Measurements from ENCODE around the gene FAM3A. TPM values are rescaled to one million over a fixed set of nuclear protein-coding genes. Genes with fewer than 3 reads are reported as not detected.

Gene FAM3A
- total RNA-seq, 1 experiment from 2014 or later = 25.0 TPM

GRCh38 chrX:154545673-154546274 lies 29.7 kb upstream of the FAM3A start:
- no peaks in the 10 kb centered on the region for H3K9me3 Mint-ChIP-seq
- H3K27me3 Mint-ChIP-seq (ENCODE audit: low read depth) = no peaks in the 10 kb centered on the region
- H3K27ac Mint-ChIP-seq = no peak overlapping the region; the same call in 1 of the 2 replicates
- no peak for DNase-seq (ENCODE audit: low spot score)
- H3K4me3 Mint-ChIP-seq = peak overlapping the region; percentile 76
- ChIA-PET POLR2A (no interaction called here), CTCF (no interaction called here)
- peaks cover 7% of the 10 kb centered on the region for H3K36me3 Mint-ChIP-seq
- TF ChIP-seq SMAD3 (CRISPR knock-in tag; IDR thresholded peaks at IDR 0.05; ENCODE audit: borderline replicate concordance) = no peak
- no peak for TF ChIP-seq NFE2L1 (CRISPR knock-in tag; IDR thresholded peaks at IDR 0.05)
- TF ChIP-seq NR1H2 (CRISPR knock-in tag; IDR thresholded peaks at IDR 0.05) = no peak
- ATAC-seq = no peak
- peaks cover 11% of the 10 kb centered on the region for H3K4me1 Mint-ChIP-seq

- DNase-seq (ENCODE audit: low spot score) (no peak), ATAC-seq (no peak)
- Mint-ChIP-seq H3K4me1 (peaks cover 6% of the 10 kb centered on the region), H3K4me3 (no peak overlapping the region), H3K27ac (no peak overlapping the region), H3K27me3 (ENCODE audit: low read depth) (no peaks in the 10 kb centered on the region), H3K9me3 (no peaks in the 10 kb centered on the region), H3K36me3 (peaks cover 10% of the 10 kb centered on the region)
- TF ChIP-seq GRHL2 (CRISPR knock-in tag; IDR thresholded peaks at IDR 0.05; ENCODE audit: insufficient replicate concordance, severe bottlenecking) (no peak), SMAD4 (CRISPR knock-in tag; IDR thresholded peaks at IDR 0.05) (no peak), IRF2 (CRISPR knock-in tag; IDR thresholded peaks at IDR 0.05; ENCODE audit: borderline replicate concordance, low read depth) (no peak), GABPB1 (CRISPR knock-in tag; IDR thresholded peaks at IDR 0.05) (no peak), ETV6 (CRISPR knock-in tag; IDR thresholded peaks at IDR 0.05) (no peak), SOX15 (CRISPR knock-in tag; IDR thresholded peaks at IDR 0.05) (no peak), CBFB (CRISPR knock-in tag; IDR thresholded peaks at IDR 0.05; ENCODE audit: low read depth) (no peak), FOXK1 (CRISPR knock-in tag; IDR thresholded peaks at IDR 0.05) (no peak), MLX (CRISPR knock-in tag; IDR thresholded peaks at IDR 0.05) (no peak), ATF1 (CRISPR knock-in tag; IDR thresholded peaks at IDR 0.05) (no peak), TEAD4 (CRISPR knock-in tag; IDR thresholded peaks at IDR 0.05) (no peak), CREM (CRISPR knock-in tag; IDR thresholded peaks at IDR 0.05) (no peak), NR2C2 (CRISPR knock-in tag; IDR thresholded peaks at IDR 0.05) (no peak), ZNF671 (CRISPR knock-in tag; IDR thresholded peaks at IDR 0.05) (no peak), NR1H2 (CRISPR knock-in tag; IDR thresholded peaks at IDR 0.05) (no peak), ZNF423 (CRISPR knock-in tag; IDR thresholded peaks at IDR 0.05) (no peak), ZNF138 (CRISPR knock-in tag; conservative IDR thresholded peaks at IDR 0.05) (no peak), SMAD3 (CRISPR knock-in tag; IDR thresholded peaks at IDR 0.05; ENCODE audit: borderline replicate concordance) (no peak), CTCF (IDR thresholded peaks at IDR 0.05) (no peak)
- POLR2A ChIA-PET = no interaction called here
- CTCF ChIA-PET = no interaction called here
These were observed 26.8 kb upstream of the FAM3A start for GRCh38 chrX:154542723-154543424.

GRCh38 chrX:154541896-154542722 lies 26.1 kb upstream of the FAM3A start:
- Mint-ChIP-seq H3K4me3 (no peak overlapping the region), H3K27ac (no peak overlapping the region), H3K27me3 (ENCODE audit: low read depth) (no peaks in the 10 kb centered on the region), H3K9me3 (no peaks in the 10 kb centered on the region), H3K36me3 (peaks cover 10% of the 10 kb centered on the region), H3K4me1 (peaks cover 6% of the 10 kb centered on the region; the same call in 1 of the 2 replicates)
- ATAC-seq (no peak), DNase-seq (ENCODE audit: low spot score) (no peak)
- CTCF ChIA-PET = no interaction called here
- POLR2A ChIA-PET = no interaction called here
- no peak for TF ChIP-seq ATF1 (CRISPR knock-in tag; IDR thresholded peaks at IDR 0.05)
- no peak for TF ChIP-seq TCF7 (CRISPR knock-in tag; IDR thresholded peaks at IDR 0.05; ENCODE audit: low read depth)
- no peak for TF ChIP-seq MXD4 (CRISPR knock-in tag; IDR thresholded peaks at IDR 0.05; ENCODE audit: borderline replicate concordance)
- TF ChIP-seq RELA (CRISPR knock-in tag; IDR thresholded peaks at IDR 0.05; ENCODE audit: borderline replicate concordance) = no peak
- no peak for TF ChIP-seq IRF1 (CRISPR knock-in tag; IDR thresholded peaks at IDR 0.05)
- TF ChIP-seq NFYB (CRISPR knock-in tag; conservative IDR thresholded peaks at IDR 0.05; ENCODE audit: low read depth) = no peak
- no peak for TF ChIP-seq NR2C2 (CRISPR knock-in tag; IDR thresholded peaks at IDR 0.05)
- TF ChIP-seq MLX (CRISPR knock-in tag; IDR thresholded peaks at IDR 0.05) = no peak
- TF ChIP-seq ZNF317 (CRISPR knock-in tag; IDR thresholded peaks at IDR 0.05; ENCODE audit: borderline replicate concordance, low read depth) = no peak
